HG03039 (cell line): ENCODE measurements around the gene RERE.

ENCODE experiments used
- ATAC-seq: cut with Tn5 transposase; IDR thresholded peaks from one replicate; pipeline ENCODE4 v1.9.1; 2021; ENCODE audit warnings: mild to moderate bottlenecking, moderate library complexity; ENCODE audit not compliant: unreplicated experiment

Gene RERE

GRCh38 chr1:8493916-8494540, 323.4 kb downstream of the RERE start:
- ATAC-seq, result no peak

GRCh38 chr1:8487249-8487648, 330.2 kb downstream of the RERE start:
- no peak for ATAC-seq

DNA sequence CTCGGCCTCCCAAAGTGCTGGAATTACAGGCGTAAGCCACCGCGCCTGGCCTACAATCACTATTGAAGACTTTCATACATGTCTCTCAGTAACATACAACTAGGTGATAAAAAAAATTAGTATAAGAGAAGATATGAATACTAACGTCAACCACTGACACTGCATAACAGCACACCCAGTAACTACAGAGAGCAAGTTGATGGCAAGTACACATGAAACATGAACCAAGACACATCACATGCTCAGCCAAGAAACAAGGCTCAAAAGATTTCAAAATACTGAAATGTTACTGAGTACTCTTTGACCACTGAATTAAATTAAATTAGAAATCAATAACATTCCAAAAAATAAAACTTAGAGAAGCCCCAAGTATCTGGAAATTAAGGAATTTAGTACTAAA, 331.4 kb downstream of the RERE start:
- no peak for ATAC-seq

DNA sequence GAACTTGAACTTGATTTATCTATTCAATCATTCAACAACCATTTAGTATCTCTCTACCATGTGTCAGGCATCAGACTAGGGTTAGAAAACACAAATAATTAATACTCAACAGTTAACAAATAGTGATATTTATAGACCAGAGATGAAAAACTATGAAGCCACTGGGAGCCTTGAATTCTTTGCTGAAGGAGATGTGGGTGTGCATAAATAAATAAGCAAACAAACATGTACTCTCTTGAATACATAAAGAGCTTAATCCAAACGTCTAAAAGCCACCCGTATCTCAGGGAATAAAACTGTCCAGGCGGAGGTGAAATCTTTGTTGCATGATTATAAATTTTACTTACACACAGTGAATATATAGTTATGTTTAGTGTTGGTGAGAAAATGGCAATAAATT, 333.9 kb downstream of the RERE start:
- ATAC-seq, result no peak

DNA sequence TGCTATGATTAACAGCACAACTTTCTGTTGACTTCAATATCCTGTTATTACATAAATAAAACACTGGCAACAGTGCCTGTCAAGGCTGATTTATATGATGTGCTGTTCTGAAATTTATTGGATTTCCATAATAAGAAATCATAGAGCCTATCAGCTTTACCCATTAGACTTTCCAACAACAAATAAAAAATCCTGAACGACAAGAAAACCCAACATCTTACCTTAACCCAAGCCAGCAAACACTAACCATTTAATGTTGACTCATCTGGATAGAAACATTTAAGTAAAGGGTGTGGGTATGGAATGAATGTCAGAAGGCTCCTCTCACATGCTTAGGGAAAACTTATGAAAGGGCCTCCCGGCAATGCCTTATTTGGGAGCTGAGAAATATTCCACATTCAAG, 334.5 kb downstream of the RERE start:
- ATAC-seq, result no peak

DNA sequence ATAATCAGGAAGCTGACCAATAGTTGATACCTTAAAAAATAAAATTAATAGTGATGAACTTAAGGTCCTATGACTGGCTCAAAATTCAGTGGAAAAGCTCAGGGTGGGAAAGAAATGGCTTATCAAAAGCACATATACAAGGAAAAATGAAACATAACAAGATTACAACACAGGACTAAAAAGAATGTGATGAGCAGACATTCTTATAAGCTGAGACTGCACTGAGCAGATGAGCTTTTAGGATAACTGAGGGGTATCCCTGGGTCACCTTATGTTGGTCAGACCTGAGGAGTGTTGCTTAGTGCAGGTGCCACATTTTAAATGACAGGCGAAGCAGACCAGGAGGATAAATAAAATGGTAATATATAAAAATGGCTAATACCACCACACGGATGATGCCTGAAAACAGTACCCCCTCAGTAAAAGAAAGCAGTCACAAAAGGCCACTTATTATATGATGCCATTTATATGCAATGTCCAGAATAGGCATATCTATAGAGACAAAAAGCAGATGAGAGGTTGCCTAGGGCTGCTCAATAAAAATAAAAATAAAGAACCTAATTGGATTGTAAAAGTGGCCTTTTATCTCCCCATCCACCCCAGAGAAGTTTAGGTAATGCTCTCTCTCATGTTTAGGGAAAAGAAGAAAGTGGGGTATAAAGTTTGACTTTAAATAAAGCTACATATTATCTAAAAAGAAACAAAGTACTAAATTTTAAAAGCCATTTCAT, 335.6 kb downstream of the RERE start:
- no peak for ATAC-seq

DNA sequence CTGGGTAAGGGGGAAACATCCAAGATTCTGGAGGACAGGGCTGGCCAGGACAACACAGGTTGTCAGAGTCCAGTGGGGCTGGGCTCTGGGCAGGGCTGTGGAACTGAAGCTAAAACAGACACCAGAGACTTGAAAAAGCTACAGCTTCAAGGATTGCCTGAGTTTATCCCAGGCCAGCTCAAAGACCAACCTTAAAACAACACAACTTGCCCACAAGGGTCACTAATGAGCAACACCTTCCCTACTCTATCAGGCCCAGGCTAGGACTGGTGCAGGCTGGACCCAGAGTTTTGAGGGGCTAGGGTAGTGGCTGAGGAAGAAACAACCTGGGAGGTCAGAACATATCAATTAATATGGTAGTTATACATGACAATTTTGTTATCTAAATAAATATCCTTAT, 338.9 kb downstream of the RERE start:
- ATAC-seq, result no peak

GRCh38 chr1:8477983-8478362, 339.5 kb downstream of the RERE start:
- ATAC-seq, result no peak

GRCh38 chr1:8477166-8477982, 340.1 kb downstream of the RERE start:
- ATAC-seq, result no peak

- ATAC-seq, result no peak
Measured at GRCh38 chr1:8476006-8476405, 341.4 kb downstream of the RERE start.

DNA sequence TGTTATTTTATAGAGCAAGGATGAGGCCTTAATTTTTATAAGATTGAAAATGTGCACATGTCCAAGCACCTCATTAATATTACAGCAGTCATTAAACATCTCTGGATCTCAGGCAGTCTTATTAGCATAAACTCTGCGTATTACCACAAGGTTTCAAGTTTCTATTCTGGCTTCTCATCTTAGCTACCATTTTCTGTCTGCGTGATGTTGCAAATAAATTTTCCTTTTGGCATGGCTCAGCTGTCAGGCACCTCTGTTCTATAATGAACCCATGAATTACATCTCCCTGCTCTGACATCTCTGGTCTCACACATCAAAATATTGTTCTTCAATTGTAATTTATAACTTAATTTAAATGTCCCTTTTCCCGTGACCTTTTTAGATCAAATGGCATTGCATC, 343.1 kb downstream of the RERE start:
- no peak for ATAC-seq

GRCh38 chr1:8473891-8474300, 343.5 kb downstream of the RERE start:
- no peak for ATAC-seq

GRCh38 chr1:8473121-8473875, 344.1 kb downstream of the RERE start:
- no peak for ATAC-seq

GRCh38 chr1:8472668-8473067, 344.8 kb downstream of the RERE start:
- ATAC-seq, result no peak

GRCh38 chr1:8471451-8471850, 346.0 kb downstream of the RERE start:
- ATAC-seq, result no peak

DNA sequence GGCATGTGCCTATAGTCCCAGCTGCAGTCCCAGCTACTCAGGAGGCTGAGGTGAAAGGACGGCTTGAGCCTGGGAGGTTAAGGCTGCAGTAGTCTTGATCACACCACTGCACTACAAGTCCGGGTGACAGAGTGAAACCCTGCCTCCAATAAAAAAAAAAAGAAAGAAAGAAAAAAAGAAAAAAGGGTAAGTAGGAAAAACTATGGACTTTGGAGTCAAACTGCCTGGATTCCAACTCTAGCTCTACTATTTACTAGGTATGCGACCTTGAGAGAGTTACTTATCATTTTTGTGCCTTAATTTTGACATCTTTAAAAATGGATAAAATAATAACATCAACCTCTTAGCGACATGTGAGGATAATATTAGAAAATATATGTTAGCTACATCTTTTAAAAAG, 348.7 kb downstream of the RERE start:
- no peak for ATAC-seq

GRCh38 chr1:8467308-8467707, 350.1 kb downstream of the RERE start:
- ATAC-seq, result no peak

DNA sequence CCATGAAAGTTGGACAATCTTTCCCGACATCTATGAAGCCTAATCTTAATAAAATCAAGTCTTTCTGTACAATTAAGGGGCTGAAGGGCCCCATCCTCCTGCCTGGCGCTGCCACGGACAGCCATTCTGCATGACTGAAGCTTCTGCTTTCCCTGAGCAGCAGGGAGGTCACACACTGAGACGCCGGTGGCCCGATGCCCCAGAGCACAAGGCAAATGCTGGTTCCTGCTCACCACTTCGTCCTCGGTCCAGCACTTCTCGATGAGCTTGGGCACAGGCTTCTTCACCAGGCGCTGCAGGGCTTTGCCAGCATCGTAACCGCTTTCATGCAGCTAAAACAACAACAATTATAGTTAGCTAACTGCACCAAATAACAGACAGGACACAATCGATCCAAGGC, 351.7 kb downstream of the RERE start:
- no peak for ATAC-seq

DNA sequence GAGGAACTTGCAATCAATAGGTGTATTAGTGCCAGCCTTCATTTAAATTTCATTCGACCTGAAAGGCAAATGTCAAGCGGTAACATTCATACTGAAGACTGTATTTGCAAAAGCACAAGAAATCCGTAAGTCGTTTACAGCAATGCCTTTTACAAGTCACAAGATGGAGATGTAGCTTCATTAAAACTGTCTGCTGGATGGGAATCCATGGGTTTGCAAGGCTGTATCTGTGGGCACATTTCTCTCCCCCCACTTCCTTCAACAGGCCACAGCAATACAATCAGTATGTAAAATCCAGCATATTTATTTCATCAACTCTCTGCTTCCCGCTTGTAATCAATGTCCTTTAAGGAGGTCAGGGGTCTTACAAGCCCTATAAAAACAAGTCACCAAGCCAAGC, 352.4 kb downstream of the RERE start:
- ATAC-seq, result no peak

GRCh38 chr1:8464377-8464776, 353.1 kb downstream of the RERE start:
- ATAC-seq, result no peak
